Loucy (cell line): ENCODE data around the gene GRIP1.

Source experiments
- H2AFZ ChIP-seq: fragments of 200-600 bp; sonication (generic); 2 replicates; pipeline ENCODE4 v1.6.0; 2016; ENCODE audit warnings: antibody characterized with exemption, mild to moderate bottlenecking, low read length, moderate library complexity
- H3F3A ChIP-seq: fragments of 200-600 bp; 2 replicates; pipeline ENCODE4 v1.6.0; 2016; ENCODE audit warnings: antibody characterized with exemption, low read depth, mild to moderate bottlenecking
- H3K27me3 ChIP-seq: fragments of 200-600 bp; sonication (generic); 2 replicates; pipeline ENCODE4 v1.6.1; 2014; ENCODE audit warnings: low read length, mild to moderate bottlenecking; ENCODE audit not compliant: insufficient read depth, poor library complexity, severe bottlenecking
- H3K36me3 ChIP-seq: fragments of 200-600 bp; sonication (generic); 2 replicates; pipeline ENCODE4 v1.6.1; 2016; ENCODE audit warnings: low read length; ENCODE audit not compliant: insufficient read depth
- H3K4me1 ChIP-seq: fragments of 200-600 bp; sonication (generic); 2 replicates; pipeline ENCODE4 v1.5.1; 2014; ENCODE audit warnings: low read length, mild to moderate bottlenecking; ENCODE audit not compliant: insufficient read depth, poor library complexity, severe bottlenecking
- H3K4me2 ChIP-seq: fragments of 200-600 bp; sonication (generic); 2 replicates; pipeline ENCODE4 v1.6.0; 2014; ENCODE audit warnings: antibody characterized with exemption, low read length, low read depth, mild to moderate bottlenecking; ENCODE audit not compliant: poor library complexity, severe bottlenecking
- H3K4me3 ChIP-seq: fragments of 200-600 bp; sonication (generic); 2 replicates; pipeline ENCODE4 v1.5.1; 2014; ENCODE audit warnings: low read length, mild to moderate bottlenecking, mixed read lengths; ENCODE audit not compliant: poor library complexity, severe bottlenecking
- H3K79me2 ChIP-seq: fragments of 200-600 bp; sonication (generic); 2 replicates; pipeline ENCODE4 v1.6.1; 2014; ENCODE audit warnings: low read length; ENCODE audit not compliant: insufficient read depth
- H3K9ac ChIP-seq: fragments of 200-600 bp; sonication (generic); 2 replicates; pipeline ENCODE4 v1.6.0; 2014; ENCODE audit warnings: mild to moderate bottlenecking, low read depth, low read length, moderate library complexity; ENCODE audit not compliant: poor library complexity, severe bottlenecking
- H3K9me2 ChIP-seq: fragments of 200-600 bp; sonication (generic); replicated peaks from 2 replicates; pipeline ENCODE4 v1.6.1; 2016; ENCODE audit warnings: low read depth, low read length, mixed read lengths
- H3K9me3 ChIP-seq: fragments of 200-600 bp; sonication (generic); 2 replicates; pipeline ENCODE4 v1.6.1; 2014; ENCODE audit warnings: mild to moderate bottlenecking, antibody characterized with exemption, low read length, low read depth; ENCODE audit not compliant: insufficient read depth
- H4K20me1 ChIP-seq: fragments of 200-600 bp; sonication (generic); 2 replicates; pipeline ENCODE4 v1.6.0; 2014; ENCODE audit warnings: antibody characterized with exemption, low read length, mild to moderate bottlenecking; ENCODE audit not compliant: insufficient read depth, poor library complexity, severe bottlenecking
- EZH2phosphoT487 ChIP-seq: fragments of 200-600 bp; IDR thresholded peaks from 2 replicates; pipeline ENCODE4 v1.6.1; 2018; ENCODE audit warnings: antibody characterized with exemption, mild to moderate bottlenecking, moderate library complexity, borderline replicate concordance
- TF ChIP-seq, protein P1 (sequence below): fragments of 200-600 bp; sonication (generic); conservative IDR thresholded peaks from 2 replicates; pipeline ENCODE4 v1.5.1; 2014; ENCODE audit warnings: mild to moderate bottlenecking, antibody characterized with exemption, low read length

The GRIP1 gene

DNA sequence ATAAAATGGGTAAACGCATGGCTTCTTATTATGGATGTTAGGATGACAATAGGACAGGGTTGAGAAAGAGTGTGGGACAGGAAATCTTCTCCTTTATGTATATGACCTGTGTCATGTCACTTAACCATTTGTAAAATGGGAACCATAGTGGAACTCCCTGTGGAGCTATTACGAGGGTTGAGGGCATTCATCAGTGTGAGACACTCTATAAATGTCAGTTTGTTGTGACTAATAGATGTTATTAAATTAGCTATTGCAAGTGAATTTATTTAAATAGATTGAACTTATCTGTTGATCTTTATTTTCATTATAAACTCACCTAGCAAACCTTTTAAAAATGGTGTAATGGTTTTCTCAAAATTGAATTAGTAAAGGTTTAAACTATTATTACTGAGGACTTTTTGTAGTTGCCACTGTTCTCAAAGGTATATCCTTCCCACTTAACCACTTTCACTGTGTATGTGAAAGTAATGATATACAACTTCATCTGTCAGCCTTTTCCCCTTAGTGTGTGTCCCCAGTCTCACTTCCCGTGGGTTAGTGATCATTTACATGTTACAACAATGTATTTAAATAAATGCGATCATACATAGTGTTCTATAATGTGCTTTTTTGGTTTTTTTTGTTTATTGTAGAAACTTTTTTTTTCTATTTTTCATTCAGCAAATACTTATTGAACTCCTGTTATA lies 359.5 kb downstream of the GRIP1 start:
- Histone ChIP-seq H3K4me3 (no peak overlapping the region), H3K9me3 (no peaks in the 10 kb centered on the region), H3K9ac (no peak overlapping the region), H3K4me1 (peaks cover 29% of the 10 kb centered on the region), H3F3A (no peaks in the 10 kb centered on the region), H2AFZ (no peak overlapping the region), H3K9me2 (no peaks in the 10 kb centered on the region), H3K79me2 (peaks cover 12% of the 10 kb centered on the region), H4K20me1 (peaks cover 15% of the 10 kb centered on the region), H3K4me2 (peak overlapping the region; percentile 6), H3K36me3 (peaks cover 10% of the 10 kb centered on the region; the same call in 1 of the 2 replicates), H3K27me3 (no peaks in the 10 kb centered on the region)
- TF ChIP-seq, protein P1, sequence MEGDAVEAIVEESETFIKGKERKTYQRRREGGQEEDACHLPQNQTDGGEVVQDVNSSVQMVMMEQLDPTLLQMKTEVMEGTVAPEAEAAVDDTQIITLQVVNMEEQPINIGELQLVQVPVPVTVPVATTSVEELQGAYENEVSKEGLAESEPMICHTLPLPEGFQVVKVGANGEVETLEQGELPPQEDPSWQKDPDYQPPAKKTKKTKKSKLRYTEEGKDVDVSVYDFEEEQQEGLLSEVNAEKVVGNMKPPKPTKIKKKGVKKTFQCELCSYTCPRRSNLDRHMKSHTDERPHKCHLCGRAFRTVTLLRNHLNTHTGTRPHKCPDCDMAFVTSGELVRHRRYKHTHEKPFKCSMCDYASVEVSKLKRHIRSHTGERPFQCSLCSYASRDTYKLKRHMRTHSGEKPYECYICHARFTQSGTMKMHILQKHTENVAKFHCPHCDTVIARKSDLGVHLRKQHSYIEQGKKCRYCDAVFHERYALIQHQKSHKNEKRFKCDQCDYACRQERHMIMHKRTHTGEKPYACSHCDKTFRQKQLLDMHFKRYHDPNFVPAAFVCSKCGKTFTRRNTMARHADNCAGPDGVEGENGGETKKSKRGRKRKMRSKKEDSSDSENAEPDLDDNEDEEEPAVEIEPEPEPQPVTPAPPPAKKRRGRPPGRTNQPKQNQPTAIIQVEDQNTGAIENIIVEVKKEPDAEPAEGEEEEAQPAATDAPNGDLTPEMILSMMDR, result no peak
- TF ChIP-seq EZH2phosphoT487, result no peak

DNA sequence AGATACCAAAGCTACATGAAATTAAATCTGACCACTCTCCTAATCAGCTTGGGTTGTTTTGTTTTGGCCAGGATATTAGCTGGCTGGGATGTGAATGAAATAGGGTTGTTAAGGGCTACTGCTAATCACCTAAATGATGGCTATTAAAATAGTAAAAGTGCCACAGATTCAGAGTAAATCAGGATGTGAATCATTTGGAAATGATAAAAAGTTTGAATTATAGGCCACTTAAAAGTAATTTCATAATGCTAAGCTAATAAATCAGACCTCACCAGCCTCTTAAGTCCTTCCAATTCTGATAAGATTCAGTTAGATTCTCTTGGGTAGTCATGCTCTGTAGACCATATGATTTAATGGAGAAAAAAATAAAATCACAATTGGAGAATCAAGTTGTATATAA lies 364.6 kb downstream of the GRIP1 start:
- no peak overlapping the region for H3K9ac ChIP-seq
- peak overlapping the region; percentile 44 for H3K4me3 ChIP-seq
- H3K9me2 ChIP-seq, result no peaks in the 10 kb centered on the region
- no peaks in the 10 kb centered on the region for H3F3A ChIP-seq
- H3K27me3 ChIP-seq, result no peaks in the 10 kb centered on the region
- H4K20me1 ChIP-seq, result peaks cover 19% of the 10 kb centered on the region
- peaks cover 10% of the 10 kb centered on the region; the same call in 1 of the 2 replicates for H3K36me3 ChIP-seq
- no peaks in the 10 kb centered on the region for H3K9me3 ChIP-seq
- H2AFZ ChIP-seq, result no peak overlapping the region
- H3K4me2 ChIP-seq, result peak overlapping the region; percentile 56
- peaks cover 48% of the 10 kb centered on the region for H3K4me1 ChIP-seq
- peaks cover 23% of the 10 kb centered on the region for H3K79me2 ChIP-seq
- TF ChIP-seq, protein P1, result no peak
- no peak for TF ChIP-seq EZH2phosphoT487

DNA sequence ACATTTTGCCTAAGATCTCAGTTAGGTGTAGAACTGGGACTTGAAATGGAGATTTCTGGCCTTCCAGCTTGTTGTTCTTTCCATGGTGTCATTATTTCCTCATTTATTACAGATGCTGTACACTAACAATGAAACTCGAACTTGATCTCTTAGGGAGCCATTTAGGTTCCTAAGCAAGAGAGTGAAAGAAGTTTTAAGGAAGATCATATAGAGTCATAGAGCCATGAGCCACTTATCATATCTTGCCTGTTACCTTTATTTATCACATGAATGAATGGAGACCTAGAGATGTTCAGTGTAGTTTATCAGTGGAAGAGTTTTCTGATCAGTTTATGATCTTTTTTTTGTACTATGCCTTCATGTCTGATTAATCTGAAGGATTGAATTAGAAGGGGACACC lies 366.7 kb downstream of the GRIP1 start:
- Histone ChIP-seq H3K4me3 (peak overlapping the region; percentile 2), H3K79me2 (peaks cover 23% of the 10 kb centered on the region), H3K9ac (no peak overlapping the region), H3K27me3 (no peaks in the 10 kb centered on the region), H3K36me3 (peaks cover under 1% of the 10 kb centered on the region; the same call in 1 of the 2 replicates), H4K20me1 (peaks cover 19% of the 10 kb centered on the region), H3K9me2 (no peaks in the 10 kb centered on the region), H3K9me3 (no peaks in the 10 kb centered on the region), H3K4me2 (peak overlapping the region; percentile 56), H2AFZ (no peak overlapping the region), H3K4me1 (peaks cover 43% of the 10 kb centered on the region), H3F3A (no peaks in the 10 kb centered on the region)
- TF ChIP-seq EZH2phosphoT487, result no peak
- TF ChIP-seq, protein P1, result no peak
